GM18505 (cell line): Measurements from ENCODE around the gene STT3A.

ENCODE experiments used
- ATAC-seq: cut with Tn5 transposase; IDR thresholded peaks from one replicate; pipeline ENCODE4 v1.9.1; 2021; ENCODE audit not compliant: unreplicated experiment
- POLR2A ChIP-seq: IDR thresholded peaks from 4 replicates; pipeline ENCODE4 v1.6.1; 2011; ENCODE audit warnings: borderline replicate concordance; ENCODE audit not compliant: insufficient read depth, insufficient read length; ENCODE audit errors: extremely low read depth

The STT3A gene

DNA sequence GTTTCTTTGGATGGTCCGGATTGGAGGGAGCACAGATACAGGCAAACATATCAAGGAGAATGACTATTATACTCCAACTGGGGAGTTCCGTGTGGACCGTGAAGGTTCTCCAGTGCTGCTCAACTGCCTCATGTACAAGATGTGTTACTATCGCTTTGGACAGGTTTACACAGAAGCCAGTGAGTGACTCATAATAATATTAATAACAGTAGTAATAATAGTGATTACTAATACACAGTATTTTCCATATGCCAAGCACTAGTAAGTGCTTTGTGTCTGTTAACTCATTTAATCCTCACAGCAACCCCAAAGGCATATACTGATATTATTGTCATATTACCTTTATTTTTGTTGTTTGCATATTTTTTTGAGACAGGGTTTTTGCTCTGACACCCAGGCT lies 25.7 kb downstream of the STT3A start:
- ATAC-seq, result no peak
- TF ChIP-seq POLR2A, result no peak

- ATAC-seq, result no peak
Observed at GRCh38 chr11:125621995-125622394, 29.3 kb downstream of the STT3A start.

DNA sequence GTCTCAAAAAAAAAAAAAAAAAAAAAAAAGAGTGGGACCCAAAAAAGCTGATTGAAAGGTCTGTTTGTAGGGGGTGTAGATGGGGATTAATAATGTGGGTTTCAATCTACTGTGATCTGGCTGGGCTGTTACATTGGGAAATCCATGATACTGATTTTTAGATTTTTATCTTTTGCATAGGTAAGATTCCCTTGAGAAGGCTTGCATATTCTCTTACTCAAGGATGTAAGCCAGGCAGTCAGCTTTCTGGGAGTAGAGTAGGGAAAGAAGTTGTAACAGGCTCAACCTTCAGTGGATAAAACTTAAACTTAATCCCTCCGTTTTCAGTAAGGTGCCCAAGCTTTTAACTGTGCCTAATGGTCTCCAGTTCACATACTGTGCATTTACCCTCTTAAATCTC lies 30.4 kb downstream of the STT3A start:
- no peak for TF ChIP-seq POLR2A
- no peak for ATAC-seq

More at GRCh38 chr11:125621995-125622394, 29.3 kb downstream of the STT3A start:
- no peak for TF ChIP-seq POLR2A

GRCh38 chr11:125624756-125625213 lies 32.1 kb downstream of the STT3A start, which contains the start of gene CHEK1:
TSS of gene CHEK1 (plus strand) at chr11:125625163. CDS start at chr11:125626769, 1,606 bp downstream.
- no peak for TF ChIP-seq POLR2A
- ATAC-seq, result no peak

DNA sequence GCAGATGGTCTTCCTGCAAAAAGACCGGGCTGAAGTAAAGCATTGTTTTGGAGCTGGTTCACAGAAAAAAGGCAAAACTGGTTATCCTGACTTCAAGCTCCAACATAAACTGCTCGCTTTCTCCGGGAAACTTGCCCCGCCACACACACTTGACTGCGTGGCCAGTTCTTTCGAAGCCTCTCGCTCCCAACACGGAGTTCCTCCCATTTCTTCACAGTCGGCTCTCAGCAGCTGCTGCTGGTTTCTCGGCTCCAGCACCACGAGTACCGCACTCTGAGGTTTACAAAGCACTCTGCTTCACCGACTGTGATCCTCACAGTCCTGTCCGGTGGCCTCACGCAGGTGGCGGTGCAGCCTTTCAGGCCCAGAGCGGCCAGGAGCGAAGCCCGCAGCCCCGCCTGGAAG lies 32.6 kb downstream of the STT3A start:
- no peak for TF ChIP-seq POLR2A

DNA sequence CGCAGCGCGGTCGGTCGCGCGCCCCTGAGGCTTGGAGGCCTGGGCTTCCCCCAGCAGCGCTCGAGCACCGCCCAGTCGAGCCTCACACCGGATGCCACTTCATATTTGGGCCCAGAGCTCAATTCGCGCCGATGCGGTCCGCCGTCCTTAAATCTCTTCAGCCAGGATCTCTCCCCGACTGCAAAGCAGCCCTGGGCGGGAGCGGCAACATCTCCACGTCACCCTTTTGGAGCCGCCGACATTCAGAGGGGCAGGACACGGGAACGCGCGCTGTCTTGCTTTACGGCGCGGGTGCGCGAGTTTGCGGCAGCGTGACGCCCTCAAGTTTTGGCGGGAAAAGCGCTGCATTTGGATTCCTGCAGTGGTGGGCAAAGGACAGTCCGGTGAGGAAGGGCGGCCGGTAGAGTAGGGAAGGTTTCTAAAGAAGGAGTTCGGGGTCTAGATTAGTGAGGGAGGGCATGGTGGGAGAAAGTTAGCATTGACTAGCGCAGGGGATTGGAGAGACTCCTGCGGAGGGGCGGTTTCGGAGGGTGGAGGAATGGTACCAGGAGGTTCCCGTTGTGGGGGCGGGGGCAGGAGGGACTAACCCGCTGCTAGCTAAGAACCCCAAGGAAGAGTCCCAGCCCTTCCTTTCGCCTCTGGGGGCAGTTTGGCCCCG lies 33.1 kb downstream of the STT3A start:
- peak; percentile 65 for TF ChIP-seq POLR2A
- ATAC-seq, result peak; percentile 86

More for the DNA sequence above, 32.6 kb downstream of the STT3A start:
- no peak for ATAC-seq

GRCh38 chr11:125626288-125626950 lies 33.8 kb downstream of the STT3A start:
- peak; percentile 35 for ATAC-seq
- TF ChIP-seq POLR2A, result no peak

DNA sequence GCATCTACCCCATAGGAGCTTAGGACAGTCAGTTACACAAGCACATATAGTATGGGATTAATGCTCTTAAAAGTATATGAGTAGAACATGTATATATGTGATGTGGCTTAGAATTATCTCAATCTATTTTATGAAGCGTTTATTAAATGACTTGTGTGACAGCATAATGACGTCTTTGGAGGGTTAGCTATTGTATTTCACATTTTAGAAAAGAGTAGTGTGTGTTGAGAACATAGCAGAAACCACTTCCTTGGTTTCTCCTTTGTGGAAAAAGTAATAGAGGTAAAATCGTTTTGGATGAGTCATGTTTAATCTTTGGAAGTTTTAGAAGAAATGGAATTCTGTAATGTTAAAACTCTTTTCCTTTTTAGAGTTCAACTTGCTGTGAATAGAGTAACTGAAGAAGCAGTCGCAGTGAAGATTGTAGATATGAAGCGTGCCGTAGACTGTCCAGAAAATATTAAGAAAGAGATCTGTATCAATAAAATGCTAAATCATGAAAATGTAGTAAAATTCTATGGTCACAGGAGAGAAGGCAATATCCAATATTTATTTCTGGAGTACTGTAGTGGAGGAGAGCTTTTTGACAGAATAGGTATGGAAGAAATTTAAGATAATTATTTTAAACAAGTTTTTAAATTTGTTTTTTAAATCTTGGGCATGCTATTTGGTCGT lies 34.7 kb downstream of the STT3A start:
- no peak for TF ChIP-seq POLR2A

GRCh38 chr11:125637840-125638239 lies 45.2 kb downstream of the STT3A start:
- TF ChIP-seq POLR2A, result no peak
- no peak for ATAC-seq

More for the DNA sequence above, 34.7 kb downstream of the STT3A start:
- no peak for ATAC-seq

DNA sequence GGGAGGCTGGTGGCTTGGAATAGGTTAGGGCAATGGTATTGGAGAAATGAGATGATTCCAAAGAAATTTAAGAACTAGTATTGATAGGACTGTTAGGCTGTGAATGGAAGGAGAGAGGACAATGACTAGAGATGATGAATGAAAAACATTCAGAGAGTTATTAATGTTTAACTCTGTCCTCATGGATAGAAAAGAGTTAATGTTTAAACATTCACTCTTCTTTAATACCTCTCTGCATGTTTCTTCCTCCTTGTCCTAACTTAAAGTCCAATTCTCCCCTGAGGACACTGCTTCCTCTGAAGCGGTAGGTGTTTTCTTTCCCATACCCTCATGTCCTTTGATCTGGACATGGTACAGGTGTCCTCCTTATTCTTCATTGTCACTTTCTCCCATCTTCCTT lies 45.7 kb downstream of the STT3A start:
- no peak for ATAC-seq
- no peak for TF ChIP-seq POLR2A

GRCh38 chr11:125645871-125646270 lies 53.2 kb downstream of the STT3A start:
- TF ChIP-seq POLR2A, result no peak
- ATAC-seq, result no peak

- no peak for TF ChIP-seq POLR2A
- no peak for ATAC-seq
Observed at GRCh38 chr11:125649465-125650166, 57.0 kb downstream of the STT3A start.

DNA sequence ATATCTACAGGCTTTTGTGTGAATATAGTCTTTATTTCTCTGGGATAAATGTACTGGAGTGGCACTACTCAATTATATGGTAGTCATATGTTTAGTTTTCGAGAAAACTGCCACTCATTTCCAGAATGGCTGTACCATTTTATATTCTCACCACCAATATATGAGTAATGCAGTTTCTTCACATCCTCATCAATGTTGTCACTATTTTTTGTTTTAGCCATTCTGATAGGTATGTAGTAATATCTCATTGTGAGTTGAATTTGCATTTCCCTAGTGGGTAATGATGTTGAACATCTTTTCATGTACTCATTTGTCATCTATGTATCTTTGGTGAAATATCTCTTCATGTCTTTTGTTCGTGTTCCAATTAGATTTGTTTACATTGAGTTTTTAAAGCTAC lies 70.0 kb downstream of the STT3A start:
- ATAC-seq, result no peak
- TF ChIP-seq POLR2A, result no peak
